GM21381 (cell line): ENCODE results near the gene LMNB1.
"Not testable (repeated sequence)": the region's sequence is repeated elsewhere in the genome, so short reads cannot be mapped to it uniquely, and the experiment has no call there.

Source experiments
- ATAC-seq: cut with Tn5 transposase; IDR thresholded peaks from one replicate; pipeline ENCODE4 v1.9.1; 2021; ENCODE audit warnings: mild to moderate bottlenecking, moderate library complexity; ENCODE audit not compliant: unreplicated experiment

Gene LMNB1

GRCh38 chr5:126853541-126854307 is 76.8 kb downstream of the LMNB1 start:
- not testable (repeated sequence) for ATAC-seq

- no peak for ATAC-seq
Measured at GRCh38 chr5:126854526-126855110, 77.7 kb downstream of the LMNB1 start.

- no peak for ATAC-seq
Measured at GRCh38 chr5:126855266-126855665, 78.3 kb downstream of the LMNB1 start.

DNA sequence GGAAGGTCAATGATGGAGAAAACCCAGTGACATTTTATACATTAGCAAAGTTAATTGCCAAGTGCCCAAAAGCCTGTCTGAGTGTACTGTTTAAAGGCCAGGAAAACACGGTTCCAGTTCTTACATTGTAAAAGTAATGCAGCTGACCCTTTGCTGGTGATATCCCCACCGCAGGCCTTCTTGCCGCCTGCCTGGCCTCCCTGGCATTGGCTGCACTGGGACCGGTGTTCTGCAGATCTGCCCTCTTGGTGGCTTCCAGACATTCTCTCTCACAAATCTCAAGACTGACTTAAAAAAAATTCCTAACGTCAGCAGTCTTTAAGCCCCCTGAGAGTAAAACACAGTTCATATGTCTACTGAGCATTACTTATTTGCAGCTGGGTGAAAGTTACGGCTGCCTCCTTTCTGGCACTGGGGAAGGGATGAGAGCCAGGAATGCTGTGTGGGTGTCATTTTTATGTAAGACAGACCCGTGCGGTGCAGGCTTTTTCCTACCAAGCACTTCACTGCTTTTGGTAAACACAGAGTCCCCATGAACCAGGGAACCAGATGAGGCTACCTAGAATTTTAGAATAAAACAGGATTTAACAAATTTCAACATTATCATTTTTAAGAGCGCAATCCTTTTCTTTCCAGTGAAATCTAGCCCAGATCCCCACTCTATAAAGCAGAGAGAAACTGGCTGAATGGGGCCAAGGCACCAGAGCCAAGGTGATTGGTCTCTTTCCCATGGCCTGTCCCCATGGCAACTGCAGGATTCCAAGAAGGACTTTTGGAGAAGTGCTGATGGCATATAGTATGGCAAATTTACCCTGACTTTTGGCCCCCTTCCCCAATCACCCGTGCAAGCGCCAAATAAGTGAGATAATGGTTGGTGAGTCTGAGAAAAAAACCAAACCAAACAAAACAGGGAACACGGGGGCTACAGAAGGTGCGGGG is 80.8 kb downstream of the LMNB1 start:
- ATAC-seq: no peak

GRCh38 chr5:126858441-126858840 is 81.5 kb downstream of the LMNB1 start:
- no peak for ATAC-seq

GRCh38 chr5:126863402-126863801 is 86.5 kb downstream of the LMNB1 start:
- no peak for ATAC-seq

- no peak for ATAC-seq
Measured at GRCh38 chr5:126864042-126864688, 87.2 kb downstream of the LMNB1 start.

DNA sequence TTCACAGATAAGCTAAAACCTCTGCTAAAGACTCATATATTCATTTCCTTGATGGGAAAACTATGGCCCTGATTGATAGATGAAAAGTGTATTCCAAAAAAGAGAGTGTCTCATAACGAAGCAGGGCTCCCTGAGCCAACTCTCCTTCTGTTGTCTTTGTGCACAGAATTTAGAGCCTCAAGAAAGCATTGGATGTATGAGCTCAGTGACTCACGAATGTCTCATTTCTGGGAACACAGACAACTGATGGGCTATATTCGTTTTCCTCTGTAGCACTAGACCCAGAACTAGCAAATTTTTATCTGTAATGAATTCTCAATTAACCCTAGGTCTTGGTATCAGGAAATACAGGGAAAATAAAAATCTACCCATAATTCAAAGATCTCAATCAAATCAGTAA is 88.4 kb downstream of the LMNB1 start:
- no peak for ATAC-seq

GRCh38 chr5:126866851-126867636 is 90.1 kb downstream of the LMNB1 start:
- no peak for ATAC-seq

GRCh38 chr5:126868338-126869004 is 91.5 kb downstream of the LMNB1 start:
- ATAC-seq: no peak

DNA sequence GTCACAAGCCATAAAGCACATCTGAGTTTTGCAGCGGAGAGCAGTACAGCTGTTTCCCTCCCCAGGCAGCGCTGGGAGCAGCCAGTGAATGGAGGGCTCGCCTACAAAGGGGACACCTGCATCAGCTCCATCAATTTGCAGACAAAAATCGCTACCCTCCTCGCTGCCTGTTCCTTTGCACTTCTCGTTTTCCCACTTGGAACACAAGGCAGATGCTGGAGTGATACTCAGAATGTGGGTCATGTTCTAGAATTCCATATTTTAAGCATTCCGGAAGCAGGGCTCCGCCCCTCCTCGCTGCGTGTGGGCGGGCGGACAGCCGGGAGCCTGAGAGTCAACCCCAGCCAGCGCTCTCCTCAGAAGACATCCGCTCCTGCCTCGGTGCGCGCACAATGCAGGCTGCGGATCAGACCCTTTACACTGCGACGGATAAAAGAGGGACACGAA is 92.1 kb downstream of the LMNB1 start:
- ATAC-seq: peak; percentile 78

DNA sequence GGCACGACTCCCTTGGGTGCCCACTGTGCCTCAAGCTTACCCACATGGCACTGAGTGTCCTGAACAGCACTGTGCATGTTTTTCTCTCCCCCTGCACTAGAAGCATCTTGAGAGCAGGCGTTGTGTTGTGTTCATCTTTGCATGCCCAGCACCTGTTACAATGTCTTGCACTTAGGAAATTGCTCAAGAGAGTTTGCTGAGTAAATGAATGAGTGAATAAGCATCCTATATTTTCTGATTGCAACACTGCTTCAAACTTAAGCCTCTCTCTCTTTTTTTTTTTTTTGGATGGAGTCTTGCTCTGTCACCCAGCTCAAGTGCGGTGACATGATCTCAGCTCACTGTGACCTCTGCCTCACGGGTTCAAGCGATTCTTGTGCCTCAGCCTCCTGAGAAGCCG is 94.5 kb downstream of the LMNB1 start:
- no peak for ATAC-seq

- ATAC-seq: no peak
Measured at GRCh38 chr5:126872561-126873354, 95.8 kb downstream of the LMNB1 start.

DNA sequence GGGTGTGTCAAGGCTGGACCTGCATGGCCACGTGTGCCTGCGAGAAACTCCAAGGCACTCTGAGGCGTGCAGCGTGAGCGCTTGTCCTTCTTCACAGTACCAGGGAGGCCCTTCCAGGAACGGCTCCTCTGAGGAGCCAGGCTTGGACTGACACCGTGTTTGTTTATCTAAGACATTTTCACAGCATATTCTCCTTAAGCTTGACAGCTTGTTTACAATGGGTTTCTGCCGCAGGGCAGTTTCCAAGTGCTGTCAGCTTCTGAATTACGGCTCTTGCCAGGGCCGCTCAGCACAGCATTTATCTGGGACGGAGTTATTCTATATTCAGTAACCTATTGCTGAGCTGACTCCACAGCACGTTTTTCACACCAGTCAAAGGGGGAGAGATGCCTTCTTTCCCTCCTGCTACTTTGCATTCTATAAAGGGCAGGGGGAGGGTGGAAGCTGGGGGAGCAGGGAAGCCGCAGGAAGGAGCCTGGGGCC is 98.4 kb downstream of the LMNB1 start:
- ATAC-seq: no peak

DNA sequence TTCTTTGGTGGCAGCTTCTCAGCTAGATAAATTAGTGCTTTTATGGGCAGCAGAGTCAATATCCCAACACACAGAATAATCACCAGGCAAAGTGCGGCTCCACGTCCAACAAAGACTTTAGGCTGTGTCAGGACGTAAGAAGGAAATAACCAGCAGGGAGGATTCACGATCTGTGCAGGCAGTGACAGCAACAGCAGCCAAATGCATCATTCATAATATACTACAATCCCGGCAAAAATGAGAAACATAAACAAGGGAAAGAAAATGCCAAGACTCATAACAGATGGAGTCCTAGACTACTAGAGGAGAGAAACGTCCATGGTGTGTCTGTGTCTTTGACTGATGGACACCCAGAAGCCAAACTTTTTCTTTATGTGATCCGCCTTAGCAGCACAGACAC is 100.7 kb downstream of the LMNB1 start:
- ATAC-seq: no peak

GRCh38 chr5:126878085-126878484 is 101.1 kb downstream of the LMNB1 start:
- no peak for ATAC-seq

DNA sequence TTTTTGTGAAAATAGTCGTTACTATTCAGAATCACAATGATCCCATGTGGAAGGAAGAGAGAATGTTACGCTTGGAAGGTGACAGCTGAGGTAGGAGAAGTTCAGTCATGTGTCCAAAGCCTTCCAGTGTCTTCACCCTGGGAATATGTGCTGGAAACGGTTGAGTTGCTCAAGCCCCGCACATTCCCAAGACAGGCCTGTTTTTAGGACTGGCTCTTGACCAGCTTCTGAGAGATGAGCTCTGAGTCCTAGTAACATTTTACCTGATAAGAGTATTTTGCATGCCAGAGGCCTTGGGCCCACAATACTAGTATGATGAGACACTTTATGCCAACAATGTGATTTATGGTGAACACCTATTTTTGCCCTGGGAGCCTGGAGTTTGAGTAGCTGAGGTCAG is 101.7 kb downstream of the LMNB1 start:
- ATAC-seq: no peak

GRCh38 chr5:126881821-126882600 is 105.1 kb downstream of the LMNB1 start:
- no peak for ATAC-seq
